Activated CD4-positive, alpha-beta T cell treated with anti-CD3 and anti-CD28 coated beads, Interleukin-2, amount 10 ng/mL, durations not matched to agents 24 days and 14 days (primary cell): ENCODE measurements around the gene PPIL6. TPM values are rescaled to one million over a fixed set of nuclear protein-coding genes. Genes with fewer than 3 reads are reported as not detected.
A peak's percentile ranks its signal among the peaks of the same experiment; 100 is the strongest.

Source experiments
- DNase-seq: peaks from one replicate; pipeline ENCODE4 v3.0.0; 2022
- H3K27ac Mint-ChIP-seq: one replicate; pipeline ENCODE4 v1.8.0; 2022; ENCODE audit warnings: mild to moderate bottlenecking, mixed read lengths
- H3K27me3 Mint-ChIP-seq: one replicate; pipeline ENCODE4 v1.8.0; 2022; ENCODE audit warnings: mixed read lengths
- H3K36me3 Mint-ChIP-seq: one replicate; pipeline ENCODE4 v1.8.0; 2022; ENCODE audit warnings: low read depth, mild to moderate bottlenecking, mixed read lengths
- H3K4me1 Mint-ChIP-seq: one replicate; pipeline ENCODE4 v1.8.0; 2021; ENCODE audit warnings: mixed read lengths
- H3K4me3 Mint-ChIP-seq: one replicate; pipeline ENCODE4 v1.8.0; 2022; ENCODE audit warnings: mild to moderate bottlenecking, moderate library complexity, mixed read lengths
- H3K9me3 Mint-ChIP-seq: one replicate; pipeline ENCODE4 v1.8.0; 2021; ENCODE audit warnings: mixed read lengths
- intact Hi-C: fragments of 100-400 bp; cut with micrococcal nuclease; formaldehyde crosslinking; loops from one replicate; pipeline ENCODE4 v1.15.1; 2023
- total RNA-seq: library from RNA; stranded (reverse); gene quantifications from 2 replicates; pipeline ENCODE4 v1.2.3, GENCODE V29; 2022

The PPIL6 gene
- total RNA-seq, result not detected in 2 replicates

GRCh38 chr6:109440331-109441068 lies at the start of gene PPIL6, which contains the start of gene SMPD2:
PPIL6 (minus strand) TSS chr6:109440628; CDS start chr6:109440590, 38 bp downstream.
SMPD2 (plus strand) TSS chr6:109440724; CDS start chr6:109441122, 398 bp downstream.
- peaks cover 27% of the 10 kb centered on the region for H3K4me1 Mint-ChIP-seq
- H3K36me3 Mint-ChIP-seq, result peaks cover 28% of the 10 kb centered on the region
- H3K27me3 Mint-ChIP-seq, result peaks cover 2% of the 10 kb centered on the region
- H3K9me3 Mint-ChIP-seq, result no peaks in the 10 kb centered on the region
- DNase-seq, result peak; percentile 95
- H3K4me3 Mint-ChIP-seq, result peak within 1 kb of the TSS; percentile 97
- intact Hi-C loops, result loop anchor here (1.0 to 2.0 kb wide), 4 partner anchors 14 to 252 kb away; partner anchors contain the start of gene ZBTB24
- H3K27ac Mint-ChIP-seq, result peak within 1 kb of the TSS; percentile 96

- no peak for DNase-seq
- Mint-ChIP-seq H3K9me3 (no peaks in the 10 kb centered on the region), H3K27me3 (peaks cover 3% of the 10 kb centered on the region), H3K27ac (no peak overlapping the region), H3K36me3 (no peaks in the 10 kb centered on the region), H3K4me1 (peaks cover 30% of the 10 kb centered on the region), H3K4me3 (no peak overlapping the region)
- intact Hi-C loops, result loop anchor here (10.0 kb wide), 3 partner anchors 697 to 1327 kb away; partner anchors contain the start of genes CDC40 and CDK19
These were observed 47.6 kb upstream of the PPIL6 start for GRCh38 chr6:109488001-109488400.

- no peak overlapping the region for H3K4me3 Mint-ChIP-seq
- no peak overlapping the region for H3K27ac Mint-ChIP-seq
- H3K9me3 Mint-ChIP-seq, result no peaks in the 10 kb centered on the region
- H3K36me3 Mint-ChIP-seq, result peaks cover 13% of the 10 kb centered on the region
- peaks cover 28% of the 10 kb centered on the region for H3K4me1 Mint-ChIP-seq
- peaks cover 3% of the 10 kb centered on the region for H3K27me3 Mint-ChIP-seq
- no peak for DNase-seq
- intact Hi-C loops, result loop anchor here (10.0 kb wide), 3 partner anchors 699 to 1329 kb away; partner anchors contain the start of genes CDC40 and CDK19
These were observed 45.6 kb upstream of the PPIL6 start for GRCh38 chr6:109486068-109486467.

GRCh38 chr6:109485266-109485935 lies 45.0 kb upstream of the PPIL6 start:
- no peak for DNase-seq
- Mint-ChIP-seq H3K27me3 (peaks cover 3% of the 10 kb centered on the region), H3K4me3 (no peak overlapping the region), H3K27ac (no peak overlapping the region), H3K9me3 (no peaks in the 10 kb centered on the region), H3K4me1 (peaks cover 26% of the 10 kb centered on the region), H3K36me3 (peaks cover 19% of the 10 kb centered on the region)
- intact Hi-C loops, result loop anchor here (10.0 kb wide), 3 partner anchors 699 to 1329 kb away; partner anchors contain the start of genes CDC40 and CDK19

GRCh38 chr6:109484122-109484521 lies 43.7 kb upstream of the PPIL6 start:
- Mint-ChIP-seq H3K4me3 (peak overlapping the region; percentile 68), H3K27ac (no peak overlapping the region), H3K27me3 (peaks cover 3% of the 10 kb centered on the region), H3K9me3 (no peaks in the 10 kb centered on the region), H3K36me3 (peaks cover 28% of the 10 kb centered on the region), H3K4me1 (peaks cover 31% of the 10 kb centered on the region)
- intact Hi-C loops, result loop anchor here (10.0 kb wide), 3 partner anchors 701 to 1331 kb away; partner anchors contain the start of genes CDC40 and CDK19
- DNase-seq, result no peak

- H3K27ac Mint-ChIP-seq, result peak overlapping the region; percentile 17
- DNase-seq, result peak; percentile 57
- peaks cover 35% of the 10 kb centered on the region for H3K4me1 Mint-ChIP-seq
- peak overlapping the region; percentile 68 for H3K4me3 Mint-ChIP-seq
- peaks cover 32% of the 10 kb centered on the region for H3K36me3 Mint-ChIP-seq
- peaks cover 3% of the 10 kb centered on the region for H3K27me3 Mint-ChIP-seq
- intact Hi-C loops, result loop anchor here (1.0 to 10.0 kb wide), 8 partner anchors 28 to 1331 kb away; partner anchors contain the start of genes AK9, CD164, CDC40 and CDK19
- no peaks in the 10 kb centered on the region for H3K9me3 Mint-ChIP-seq
These were observed 43.3 kb upstream of the PPIL6 start for GRCh38 chr6:109483735-109484057.

- H3K36me3 Mint-ChIP-seq, result peaks cover 37% of the 10 kb centered on the region
- peak within 1 kb of the TSS; percentile 97 for H3K4me3 Mint-ChIP-seq
- peak; percentile 97 for DNase-seq
- peaks cover 41% of the 10 kb centered on the region for H3K4me1 Mint-ChIP-seq
- intact Hi-C loops, result loop anchor here (1.0 to 10.0 kb wide), 8 partner anchors 28 to 1332 kb away; partner anchors contain the start of genes AK9, CD164, CDC40 and CDK19
- peak within 1 kb of the TSS; percentile 93 for H3K27ac Mint-ChIP-seq
- peaks cover 3% of the 10 kb centered on the region for H3K27me3 Mint-ChIP-seq
- no peaks in the 10 kb centered on the region for H3K9me3 Mint-ChIP-seq
These were observed 42.7 kb upstream of the PPIL6 start, which contains the start of gene ZBTB24 for GRCh38 chr6:109482905-109483734. ZBTB24 (minus strand) TSS chr6:109483219; CDS start chr6:109482026, 1,193 bp downstream.

- Mint-ChIP-seq H3K36me3 (peaks cover 54% of the 10 kb centered on the region), H3K4me3 (peak overlapping the region; percentile 97), H3K27ac (peak overlapping the region; percentile 34), H3K9me3 (no peaks in the 10 kb centered on the region), H3K4me1 (peaks cover 51% of the 10 kb centered on the region), H3K27me3 (no peaks in the 10 kb centered on the region)
- intact Hi-C loops, result loop anchor here (10.0 kb wide), 3 partner anchors 704 to 1334 kb away; partner anchors contain the start of genes CDC40 and CDK19
- DNase-seq, result peak; percentile 61
These were observed 40.6 kb upstream of the PPIL6 start for GRCh38 chr6:109480993-109481480.

GRCh38 chr6:109478841-109479624 lies 38.6 kb upstream of the PPIL6 start:
- no peaks in the 10 kb centered on the region for H3K27me3 Mint-ChIP-seq
- peak overlapping the region; percentile 65 for H3K27ac Mint-ChIP-seq
- DNase-seq, result peak; percentile 78
- peaks cover 68% of the 10 kb centered on the region for H3K36me3 Mint-ChIP-seq
- H3K4me1 Mint-ChIP-seq, result peaks cover 59% of the 10 kb centered on the region
- intact Hi-C loops, result loop anchor here (1.0 to 5.0 kb wide), 2 partner anchors 21 to 38 kb away; no protein-coding TSS in a partner anchor
- H3K9me3 Mint-ChIP-seq, result no peaks in the 10 kb centered on the region
- H3K4me3 Mint-ChIP-seq, result peak overlapping the region; percentile 97

GRCh38 chr6:109478222-109478805 lies 37.9 kb upstream of the PPIL6 start:
- intact Hi-C loops, result loop anchor here (5.0 kb wide), 1 partner anchor 39 kb away; no protein-coding TSS in a partner anchor
- Mint-ChIP-seq H3K9me3 (no peaks in the 10 kb centered on the region), H3K27me3 (no peaks in the 10 kb centered on the region), H3K4me3 (peak overlapping the region; percentile 97), H3K36me3 (peaks cover 75% of the 10 kb centered on the region), H3K27ac (peak overlapping the region; percentile 65), H3K4me1 (peaks cover 60% of the 10 kb centered on the region)
- DNase-seq, result no peak

GRCh38 chr6:109477725-109478124 lies 37.3 kb upstream of the PPIL6 start:
- Mint-ChIP-seq H3K4me1 (peaks cover 66% of the 10 kb centered on the region), H3K27me3 (no peaks in the 10 kb centered on the region), H3K27ac (peak overlapping the region; percentile 88), H3K9me3 (no peaks in the 10 kb centered on the region), H3K36me3 (peaks cover 81% of the 10 kb centered on the region), H3K4me3 (peak overlapping the region; percentile 97)
- intact Hi-C loops, result loop anchor here (5.0 kb wide), 1 partner anchor 40 kb away; no protein-coding TSS in a partner anchor
- peak; percentile 61 for DNase-seq

- Mint-ChIP-seq H3K27me3 (no peaks in the 10 kb centered on the region), H3K4me3 (peak overlapping the region; percentile 97), H3K36me3 (peaks cover 84% of the 10 kb centered on the region), H3K9me3 (no peaks in the 10 kb centered on the region), H3K4me1 (peaks cover 71% of the 10 kb centered on the region), H3K27ac (peak overlapping the region; percentile 88)
- intact Hi-C loops, result loop anchor here (5.0 kb wide), 1 partner anchor 40 kb away; no protein-coding TSS in a partner anchor
- DNase-seq, result no peak
These were observed 36.8 kb upstream of the PPIL6 start for GRCh38 chr6:109477184-109477583.
